Adrenal gland (tissue), 12 donors: ENCODE data around the gene SLC41A2. TPM values are rescaled to one million over a fixed set of nuclear protein-coding genes. Genes with fewer than 3 reads are reported as not detected.

Experiments
- DNase-seq, 7 donors: peaks; one replicate each; pipeline ENCODE4 v3.0.0-alpha.2; 2019 to 2020
- H3K27ac ChIP-seq, 5 donors: fragments of 200-600 bp; sonication (generic) in 4 of 5; 1 replicate in 3 of 5; 2 replicates in 2 of 5; pipeline versions ENCODE4 v1.5.1 to v1.8.0; 2016 to 2020; ENCODE audit warnings: mild to moderate bottlenecking in 1 of 5
- H3K27me3 ChIP-seq: fragments of 200-600 bp; 2 replicates; pipeline ENCODE4 v1.8.0; 2021
- H3K36me3 ChIP-seq, 2 donors: fragments of 200-600 bp; replicated peaks in 1 of 2; 1 replicate in 1 of 2; 2 replicates in 1 of 2; pipeline versions ENCODE4 v1.5.1 to v1.8.0; 2018 to 2022
- H3K4me1 ChIP-seq, 2 donors: fragments of 200-600 bp; replicated peaks in 1 of 2; 1 replicate in 1 of 2; 2 replicates in 1 of 2; pipeline versions ENCODE4 v1.5.1 to v1.8.0; 2018 to 2021
- H3K4me3 ChIP-seq, 4 donors: fragments of 200-600 bp; sonication (generic) in 3 of 4; one replicate each; pipeline ENCODE4 v1.5.1; 2016 to 2018
- H3K9me3 ChIP-seq, 3 donors: fragments of 200-600 bp; sonication (generic) in 1 of 3; replicated peaks in 1 of 3; 1 replicate in 2 of 3; 2 replicates in 1 of 3; pipeline versions ENCODE4 v1.5.1 to v1.8.0; 2016 to 2021
- POLR2A ChIP-seq, 2 donors: fragments of 450-650 bp; IDR thresholded peaks; one replicate each; pipeline ENCODE4 v1.6.1; 2017; ENCODE audit warnings: antibody characterized with exemption in 2 of 2, mild to moderate bottlenecking in 2 of 2, moderate library complexity in 1 of 2
- WGBS, 4 donors: extraction: QIAGEN DNeasy Blood & Tissue Kit in 2 of 4; methylation state at CpG; one replicate each; pipeline versions ENCODE4 v1.1.5 to v1.1.7; 2013 to 2017; 5-methylcytosine and 5-hydroxymethylcytosine counted together
- intact Hi-C, 2 donors: fragments of 100-400 bp; cut with DNase I; formaldehyde crosslinking; loops; one replicate each; pipeline versions ENCODE4 v1.14.1 to v1.15.0; 2022 to 2023
- polyA plus RNA-seq, 3 donors: library from polyadenylated mRNA; stranded (reverse); fragments of 200-250 nt in 2 of 3; fragments of 350-450 nt in 1 of 3; fragmentation: Illumina TruSeq in 1 of 3; extraction: RNeasy Lipid Tissue Mini Kit (QIAGEN cat#74804) in 1 of 3; gene quantifications; one replicate each; pipeline ENCODE4 v1.2.3, GENCODE V29; 2013 to 2014
- total RNA-seq, 9 donors: library from RNA; depleted of rRNA in 4 of 9; stranded (reverse); fragments of >200 nt in 4 of 9; fragments of 120-200 nt in 1 of 9; fragmentation: NEBNext Ultra II Directional in 1 of 9; extraction: Animal tissue kit (Norgen Biotek cat#: 25700) in 1 of 9; gene quantifications; one replicate each; pipeline versions ENCODE4 v1.1.0 to v1.2.4, GENCODE V29; 2013 to 2023
- TF ChIP-seq, protein P1 (sequence below), 6 experiments: fragments of 450-650 bp in 4 of 6; fragments of 200-600 bp in 2 of 6; sonication (generic) in 1 of 6; IDR thresholded peaks; 1 replicate in 5 of 6; 2 replicates in 1 of 6; pipeline versions ENCODE4 v1.5.1 to v1.8.0; 2016 to 2021; ENCODE audit warnings: antibody characterized with exemption in 6 of 6, mild to moderate bottlenecking in 2 of 6, moderate library complexity in 1 of 6
- donor health status: healthy with polysubstance abuse.
- donor health status: Bipolar disorder and iron deficiency.
- donor health status: DM: yes; HTN: yes; CAD: no.
- donor health status: DM: no; HTN: no; CAD: no.
- donor health status: DM: no; HTN: no; CAD: no.
- donor health status: DM: yes; HTN: yes; CAD: no.

SLC41A2 gene
- total and polyA plus RNA-seq, 12 donors = 3.0 to 54.7 (median 35.4) TPM

DNA sequence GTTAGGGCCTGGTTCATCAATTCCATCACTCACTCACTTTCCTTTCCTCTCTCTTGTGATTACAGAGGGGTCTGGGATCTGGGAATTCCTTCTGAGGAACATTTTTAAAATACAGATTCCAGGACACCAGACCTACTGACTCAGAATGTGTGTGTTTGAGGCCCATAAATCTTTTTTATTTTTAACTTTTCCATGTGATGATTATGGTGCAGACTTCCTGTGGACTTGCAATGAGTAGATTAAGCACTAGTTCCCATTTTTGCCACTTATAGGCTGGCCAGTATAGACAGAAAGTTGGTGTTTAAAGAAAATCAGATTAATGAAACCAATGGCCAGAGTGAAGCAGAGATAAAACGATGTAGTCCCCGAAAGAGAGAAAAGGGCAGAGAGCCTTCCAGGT is 28.1 kb downstream of the SLC41A2 start:
- WGBS, 4 donors = 37 to 76% (median 64%) methylated on average over 1 to 2 of the region's 2 CpGs
- no peak for TF ChIP-seq POLR2A (IDR thresholded peaks at IDR 0.05)
- TF ChIP-seq, protein P1, sequence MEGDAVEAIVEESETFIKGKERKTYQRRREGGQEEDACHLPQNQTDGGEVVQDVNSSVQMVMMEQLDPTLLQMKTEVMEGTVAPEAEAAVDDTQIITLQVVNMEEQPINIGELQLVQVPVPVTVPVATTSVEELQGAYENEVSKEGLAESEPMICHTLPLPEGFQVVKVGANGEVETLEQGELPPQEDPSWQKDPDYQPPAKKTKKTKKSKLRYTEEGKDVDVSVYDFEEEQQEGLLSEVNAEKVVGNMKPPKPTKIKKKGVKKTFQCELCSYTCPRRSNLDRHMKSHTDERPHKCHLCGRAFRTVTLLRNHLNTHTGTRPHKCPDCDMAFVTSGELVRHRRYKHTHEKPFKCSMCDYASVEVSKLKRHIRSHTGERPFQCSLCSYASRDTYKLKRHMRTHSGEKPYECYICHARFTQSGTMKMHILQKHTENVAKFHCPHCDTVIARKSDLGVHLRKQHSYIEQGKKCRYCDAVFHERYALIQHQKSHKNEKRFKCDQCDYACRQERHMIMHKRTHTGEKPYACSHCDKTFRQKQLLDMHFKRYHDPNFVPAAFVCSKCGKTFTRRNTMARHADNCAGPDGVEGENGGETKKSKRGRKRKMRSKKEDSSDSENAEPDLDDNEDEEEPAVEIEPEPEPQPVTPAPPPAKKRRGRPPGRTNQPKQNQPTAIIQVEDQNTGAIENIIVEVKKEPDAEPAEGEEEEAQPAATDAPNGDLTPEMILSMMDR (IDR thresholded peaks at IDR 0.05) = no peak
- Histone ChIP-seq H3K4me1 (no peaks in the 10 kb centered on the region), H3K36me3 (no peaks in the 10 kb centered on the region), H3K27me3 (no peaks in the 10 kb centered on the region), H3K27ac (no peak overlapping the region), H3K4me3 (no peak overlapping the region), H3K9me3 (no peaks in the 10 kb centered on the region)
- no peak for DNase-seq
- intact Hi-C loops = no loop called here

DNA sequence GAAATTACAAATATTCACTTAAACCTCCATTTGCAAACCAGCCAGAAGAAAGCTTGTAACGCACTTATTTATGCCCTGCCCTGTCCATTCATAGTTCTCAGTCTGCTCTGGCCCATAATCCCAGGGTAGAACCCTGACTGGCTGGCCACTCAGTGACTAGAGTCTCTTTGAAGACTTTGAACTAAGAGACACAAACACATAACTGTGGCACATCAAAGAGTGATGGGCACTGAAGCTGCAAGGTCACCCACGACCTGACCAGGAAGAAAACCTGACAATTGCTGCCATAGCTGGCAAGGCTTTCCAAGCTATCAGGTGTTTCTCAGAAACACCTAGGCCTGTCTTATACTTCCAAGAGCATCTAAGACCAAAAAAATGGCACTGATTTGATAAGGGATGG is 28.7 kb downstream of the SLC41A2 start:
- intact Hi-C loops = no loop called here
- TF ChIP-seq POLR2A (IDR thresholded peaks at IDR 0.05) = no peak
- TF ChIP-seq, protein P1 (IDR thresholded peaks at IDR 0.05) = no peak
- no peaks in the 10 kb centered on the region for H3K36me3 ChIP-seq

DNA sequence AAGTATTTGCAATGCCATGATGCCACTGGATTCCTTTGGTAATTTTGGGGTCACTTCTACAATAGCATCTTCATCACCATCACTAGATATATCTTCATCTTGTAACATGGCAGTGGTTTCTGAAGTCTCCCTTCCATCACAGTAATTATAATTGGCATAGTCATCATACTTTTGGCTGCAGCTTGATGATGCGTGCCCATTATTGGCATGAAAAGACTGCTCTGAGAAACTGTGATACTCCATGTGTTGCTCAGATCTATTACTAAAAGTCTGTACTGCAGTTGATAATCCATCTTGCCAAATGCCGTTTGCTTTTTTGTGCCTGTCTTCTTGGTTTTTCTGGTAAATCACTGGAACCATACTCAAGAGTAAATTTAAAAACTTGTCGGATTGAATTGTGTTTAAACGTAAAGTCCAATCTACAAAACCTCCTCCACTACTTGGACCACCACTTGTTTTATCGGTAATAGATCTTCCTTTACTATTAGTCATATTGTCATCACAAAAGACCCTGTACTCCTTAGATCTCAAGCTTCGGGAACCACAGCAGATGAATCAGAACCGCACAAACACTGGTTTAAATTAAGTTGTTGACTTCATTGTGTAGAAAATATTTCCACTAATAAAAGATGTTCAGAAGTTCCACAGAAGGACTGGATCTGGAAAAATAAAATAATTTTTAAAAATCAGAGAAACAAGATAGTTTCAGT is 29.9 kb downstream of the SLC41A2 start:
- intact Hi-C loops = no loop called here
- H3K4me1 ChIP-seq = no peaks in the 10 kb centered on the region
- no peaks in the 10 kb centered on the region for H3K27me3 ChIP-seq
- H3K9me3 ChIP-seq = no peaks in the 10 kb centered on the region
- no peak for TF ChIP-seq POLR2A (IDR thresholded peaks at IDR 0.05)
- TF ChIP-seq, protein P1 (IDR thresholded peaks at IDR 0.05) = no peak
- no peak overlapping the region for H3K4me3 ChIP-seq
- WGBS, 4 donors = 94 to 96% (median 95%) methylated on average over 7 of the region's 7 CpGs
- no peak for DNase-seq
- no peak overlapping the region for H3K27ac ChIP-seq
- H3K36me3 ChIP-seq = no peaks in the 10 kb centered on the region

More for the DNA sequence above, 28.7 kb downstream of the SLC41A2 start:
- 67 to 82% (median 74%) methylated on average over 2 of the region's 2 CpGs for WGBS, 4 donors
- H3K9me3 ChIP-seq = no peaks in the 10 kb centered on the region
- no peak for DNase-seq
- no peak overlapping the region for H3K27ac ChIP-seq
- H3K27me3 ChIP-seq = no peaks in the 10 kb centered on the region
- no peak overlapping the region for H3K4me3 ChIP-seq
- H3K4me1 ChIP-seq = no peaks in the 10 kb centered on the region

DNA sequence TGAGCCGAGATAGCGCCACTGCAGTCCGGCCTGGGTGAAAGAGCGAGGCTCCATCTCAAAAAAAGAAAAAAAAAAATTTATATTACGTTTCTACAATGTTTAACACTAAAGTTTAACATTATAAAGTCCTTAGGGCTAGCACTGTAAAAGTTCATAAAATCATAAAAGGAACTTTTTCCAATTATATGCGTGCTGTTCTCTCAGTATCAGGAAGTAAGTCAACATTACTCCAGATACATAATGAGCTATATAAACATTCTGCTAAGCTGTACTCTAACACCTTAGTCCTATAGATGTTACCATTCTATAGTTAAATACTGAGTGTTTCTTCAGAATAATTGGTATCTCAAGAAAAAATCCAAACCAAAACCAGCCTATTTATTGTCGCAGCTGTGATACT is 32.6 kb downstream of the SLC41A2 start:
- Histone ChIP-seq H3K27ac (no peak overlapping the region), H3K27me3 (no peaks in the 10 kb centered on the region), H3K4me3 (no peak overlapping the region), H3K36me3 (no peaks in the 10 kb centered on the region), H3K9me3 (no peaks in the 10 kb centered on the region), H3K4me1 (no peaks in the 10 kb centered on the region)
- 92 to 97% (median 95%) methylated on average over 7 of the region's 7 CpGs for WGBS, 4 donors
- intact Hi-C loops = no loop called here
- no peak for DNase-seq
- no peak for TF ChIP-seq POLR2A (IDR thresholded peaks at IDR 0.05)
- TF ChIP-seq, protein P1 (IDR thresholded peaks at IDR 0.05) = no peak
